DOHH2 (cell line): ENCODE data around the gene SSU72.

ENCODE experiments used
- EZH2phosphoT487 ChIP-seq: fragments of 200-600 bp; sonication (generic); IDR thresholded peaks from 2 replicates; pipeline ENCODE4 v1.6.1; 2017; ENCODE audit warnings: borderline replicate concordance, mild to moderate bottlenecking, antibody characterized with exemption, low read length, moderate library complexity, mixed read lengths
- TF ChIP-seq, protein P1 (sequence below): fragments of 200-600 bp; sonication (generic); IDR thresholded peaks from one replicate; pipeline ENCODE4 v1.5.1; 2014; ENCODE audit warnings: antibody characterized with exemption, mild to moderate bottlenecking, low read depth, low read length; ENCODE audit not compliant: poor library complexity, severe bottlenecking

GRCh38 chr1:1599030-1599934 is 24.6 kb upstream of the SSU72 start:
- TF ChIP-seq, protein P1, sequence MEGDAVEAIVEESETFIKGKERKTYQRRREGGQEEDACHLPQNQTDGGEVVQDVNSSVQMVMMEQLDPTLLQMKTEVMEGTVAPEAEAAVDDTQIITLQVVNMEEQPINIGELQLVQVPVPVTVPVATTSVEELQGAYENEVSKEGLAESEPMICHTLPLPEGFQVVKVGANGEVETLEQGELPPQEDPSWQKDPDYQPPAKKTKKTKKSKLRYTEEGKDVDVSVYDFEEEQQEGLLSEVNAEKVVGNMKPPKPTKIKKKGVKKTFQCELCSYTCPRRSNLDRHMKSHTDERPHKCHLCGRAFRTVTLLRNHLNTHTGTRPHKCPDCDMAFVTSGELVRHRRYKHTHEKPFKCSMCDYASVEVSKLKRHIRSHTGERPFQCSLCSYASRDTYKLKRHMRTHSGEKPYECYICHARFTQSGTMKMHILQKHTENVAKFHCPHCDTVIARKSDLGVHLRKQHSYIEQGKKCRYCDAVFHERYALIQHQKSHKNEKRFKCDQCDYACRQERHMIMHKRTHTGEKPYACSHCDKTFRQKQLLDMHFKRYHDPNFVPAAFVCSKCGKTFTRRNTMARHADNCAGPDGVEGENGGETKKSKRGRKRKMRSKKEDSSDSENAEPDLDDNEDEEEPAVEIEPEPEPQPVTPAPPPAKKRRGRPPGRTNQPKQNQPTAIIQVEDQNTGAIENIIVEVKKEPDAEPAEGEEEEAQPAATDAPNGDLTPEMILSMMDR, result no peak
- TF ChIP-seq EZH2phosphoT487, result no peak
